GM12801 (cell line): ENCODE data around the gene ZSWIM6.

ENCODE experiments used
- TF ChIP-seq, protein P1 (sequence below): IDR thresholded peaks from one replicate; pipeline ENCODE4 v1.5.1; 2011; ENCODE audit warnings: control low read depth; ENCODE audit not compliant: insufficient read length; ENCODE audit errors: extremely low read depth

Gene ZSWIM6

DNA sequence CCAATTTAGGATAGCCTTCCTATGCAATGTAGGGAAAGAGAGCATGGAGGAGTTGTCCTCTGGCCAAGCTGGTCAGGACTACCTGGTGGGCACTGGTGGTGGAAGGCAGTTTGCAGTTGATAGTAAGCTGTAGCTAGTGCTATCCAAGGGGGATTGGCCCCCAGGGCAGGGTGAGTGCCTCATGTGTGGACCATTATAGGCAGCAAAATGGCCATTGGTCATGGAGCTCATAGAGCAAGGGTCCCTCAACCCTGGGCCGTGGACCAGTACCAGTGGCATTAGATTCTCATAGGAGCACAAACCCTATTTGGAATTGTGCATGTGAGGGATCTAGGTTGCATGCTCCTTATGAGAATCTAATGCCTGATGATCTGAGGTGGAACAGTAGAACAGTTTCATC, 139.3 kb downstream of the ZSWIM6 start:
- TF ChIP-seq, protein P1, sequence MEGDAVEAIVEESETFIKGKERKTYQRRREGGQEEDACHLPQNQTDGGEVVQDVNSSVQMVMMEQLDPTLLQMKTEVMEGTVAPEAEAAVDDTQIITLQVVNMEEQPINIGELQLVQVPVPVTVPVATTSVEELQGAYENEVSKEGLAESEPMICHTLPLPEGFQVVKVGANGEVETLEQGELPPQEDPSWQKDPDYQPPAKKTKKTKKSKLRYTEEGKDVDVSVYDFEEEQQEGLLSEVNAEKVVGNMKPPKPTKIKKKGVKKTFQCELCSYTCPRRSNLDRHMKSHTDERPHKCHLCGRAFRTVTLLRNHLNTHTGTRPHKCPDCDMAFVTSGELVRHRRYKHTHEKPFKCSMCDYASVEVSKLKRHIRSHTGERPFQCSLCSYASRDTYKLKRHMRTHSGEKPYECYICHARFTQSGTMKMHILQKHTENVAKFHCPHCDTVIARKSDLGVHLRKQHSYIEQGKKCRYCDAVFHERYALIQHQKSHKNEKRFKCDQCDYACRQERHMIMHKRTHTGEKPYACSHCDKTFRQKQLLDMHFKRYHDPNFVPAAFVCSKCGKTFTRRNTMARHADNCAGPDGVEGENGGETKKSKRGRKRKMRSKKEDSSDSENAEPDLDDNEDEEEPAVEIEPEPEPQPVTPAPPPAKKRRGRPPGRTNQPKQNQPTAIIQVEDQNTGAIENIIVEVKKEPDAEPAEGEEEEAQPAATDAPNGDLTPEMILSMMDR, result no peak

DNA sequence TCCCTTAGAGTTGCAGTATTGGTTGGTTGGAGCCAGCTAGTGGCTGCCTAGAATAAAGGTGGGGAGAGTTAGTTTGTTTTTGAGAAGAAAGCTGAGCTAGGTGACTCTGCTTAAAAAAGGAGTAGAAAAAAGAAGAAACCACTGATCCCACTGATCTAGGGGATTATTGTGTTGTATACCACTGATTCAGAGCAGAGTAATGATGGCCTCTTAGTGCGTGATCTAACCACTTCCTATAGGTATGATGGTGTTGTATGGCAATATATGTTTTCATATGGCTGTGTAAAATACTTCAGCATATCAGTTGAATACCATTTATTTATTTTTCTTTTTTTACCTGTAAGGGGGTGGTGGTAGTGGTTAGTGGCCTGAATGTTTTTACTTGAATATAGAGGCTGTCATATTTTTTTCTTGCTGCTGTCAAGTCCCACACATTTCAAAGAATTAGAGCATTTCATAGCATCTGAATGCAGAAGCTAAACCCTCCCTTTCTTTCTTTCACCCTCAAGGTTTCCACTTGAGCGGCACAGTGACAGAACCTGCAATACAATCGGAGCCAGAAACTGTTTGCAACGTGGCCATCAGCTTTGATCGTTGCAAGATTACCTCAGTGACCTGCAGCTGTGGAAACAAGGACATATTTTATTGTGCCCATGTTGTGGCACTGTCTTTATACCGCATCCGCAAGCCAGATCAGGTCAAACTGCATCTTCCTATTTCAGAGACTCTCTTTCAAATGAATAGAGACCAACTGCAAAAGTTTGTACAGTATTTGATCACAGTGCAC, 140.3 kb downstream of the ZSWIM6 start:
- TF ChIP-seq, protein P1, result no peak

DNA sequence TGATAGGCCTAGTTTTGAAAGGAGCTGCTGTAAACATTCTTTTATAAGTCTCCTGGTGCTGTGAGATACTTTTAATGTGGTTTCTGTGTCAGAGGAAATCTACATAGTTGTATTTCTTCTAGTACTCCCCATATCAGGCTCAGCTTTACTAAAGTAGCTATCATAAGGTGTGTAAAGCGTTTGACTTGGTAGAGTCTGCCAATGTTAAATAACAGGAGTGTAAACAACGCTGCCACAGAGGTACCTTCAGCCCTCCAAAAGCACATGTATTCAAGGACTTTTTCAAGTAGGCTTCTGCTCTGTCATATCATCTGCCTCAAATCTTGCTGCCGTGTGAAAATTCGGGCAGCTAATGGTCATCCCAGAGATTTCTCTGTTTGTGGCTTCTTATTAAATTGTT, 142.7 kb downstream of the ZSWIM6 start:
- TF ChIP-seq, protein P1, result no peak

DNA sequence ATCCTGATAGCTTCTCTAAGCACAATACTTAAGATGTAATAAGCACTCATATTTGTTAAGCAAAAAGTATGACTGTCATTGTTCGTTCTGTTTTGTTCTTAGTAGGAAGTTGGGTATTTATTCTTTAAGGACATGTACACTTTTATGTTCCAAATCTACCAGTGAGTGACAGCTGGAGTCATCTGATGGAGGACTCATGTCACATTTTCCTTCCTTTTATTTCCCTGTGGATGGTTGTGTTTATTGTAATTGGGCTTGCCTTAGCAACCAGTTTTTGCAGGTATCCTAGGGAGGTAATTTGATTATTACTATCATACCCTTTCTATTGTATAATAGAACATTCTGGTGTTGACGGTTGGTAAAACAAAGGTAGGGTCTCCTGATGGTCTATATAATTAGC, 145.7 kb downstream of the ZSWIM6 start:
- TF ChIP-seq, protein P1, result no peak

DNA sequence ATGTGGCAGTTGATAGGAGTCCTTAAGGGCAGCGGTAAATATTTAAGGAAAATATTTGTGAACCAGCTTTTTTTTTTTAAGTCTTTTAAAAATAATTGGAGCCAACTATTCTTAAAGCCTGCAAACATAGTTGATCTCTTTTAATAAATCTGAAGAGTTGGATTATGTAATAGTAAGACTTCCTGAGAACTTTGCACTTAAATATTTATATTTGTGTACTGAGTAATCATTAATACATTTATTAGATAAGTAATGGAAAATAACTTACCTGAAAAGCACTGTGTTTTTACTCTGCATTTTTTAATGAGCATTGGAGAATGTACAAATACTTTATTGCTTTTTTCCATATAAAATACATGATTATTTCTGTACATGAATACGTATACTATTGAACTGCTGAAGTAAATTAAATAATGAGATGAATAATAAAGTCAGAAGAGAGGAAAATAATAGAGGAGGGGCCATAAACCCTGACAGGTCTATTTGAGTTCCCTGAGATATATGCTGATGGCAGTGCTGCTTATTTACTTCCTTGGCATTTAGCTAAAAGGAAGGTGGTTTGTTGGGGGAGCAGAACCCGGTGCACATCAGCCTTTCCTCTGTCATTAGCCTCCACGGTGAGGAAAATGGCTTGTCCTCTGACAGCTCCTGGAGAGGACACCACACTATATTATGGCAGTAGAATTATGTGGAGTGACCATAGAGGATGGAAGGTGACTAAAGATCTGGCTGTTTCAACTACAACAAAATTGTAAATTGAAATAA, 148.0 kb downstream of the ZSWIM6 start:
- TF ChIP-seq, protein P1, result no peak

DNA sequence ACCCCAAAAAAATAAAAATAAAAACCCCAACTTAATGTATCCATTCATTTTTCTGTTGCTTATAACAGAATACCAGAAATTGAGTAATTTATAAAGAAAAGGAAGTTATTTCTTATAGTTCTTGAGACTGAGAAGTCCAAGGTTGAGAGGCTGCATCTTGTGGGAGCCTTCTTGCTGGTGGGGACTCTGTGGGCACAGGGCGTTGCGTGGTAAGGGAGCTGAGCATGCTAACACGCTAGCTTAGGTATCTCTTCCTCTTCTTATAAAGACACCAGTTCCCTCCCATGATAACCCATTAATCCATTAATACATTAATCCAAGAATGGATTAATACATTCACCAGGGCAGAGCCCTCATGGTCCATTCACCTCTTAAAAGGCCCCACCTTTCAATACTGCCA, 150.9 kb downstream of the ZSWIM6 start:
- TF ChIP-seq, protein P1, result no peak

DNA sequence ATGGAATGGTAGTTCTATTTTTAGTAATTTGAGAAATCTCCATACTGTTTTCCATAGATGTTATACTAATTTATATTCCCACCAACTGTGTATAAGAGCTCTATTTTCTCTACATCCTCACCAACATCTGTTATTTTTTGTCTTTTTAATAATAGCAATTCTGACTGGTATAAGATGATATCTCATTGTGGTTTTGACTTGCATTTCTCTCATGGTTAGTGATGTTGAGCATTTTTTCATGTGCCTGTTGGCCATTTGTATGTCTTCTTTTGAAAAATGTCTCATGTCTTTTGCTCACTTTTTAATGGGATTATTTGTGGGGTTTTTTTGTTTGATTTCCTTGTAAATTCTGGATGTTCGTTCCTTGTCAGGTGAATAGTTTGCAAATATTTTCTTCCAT, 154.4 kb downstream of the ZSWIM6 start:
- TF ChIP-seq, protein P1, result no peak
